GM19328 (cell line): ENCODE measurements around the gene GASK1B.

Experiments
- ATAC-seq: cut with Tn5 transposase; IDR thresholded peaks from one replicate; pipeline ENCODE4 v1.9.1; 2021; ENCODE audit warnings: mild to moderate bottlenecking, moderate library complexity; ENCODE audit not compliant: unreplicated experiment

GASK1B gene

DNA sequence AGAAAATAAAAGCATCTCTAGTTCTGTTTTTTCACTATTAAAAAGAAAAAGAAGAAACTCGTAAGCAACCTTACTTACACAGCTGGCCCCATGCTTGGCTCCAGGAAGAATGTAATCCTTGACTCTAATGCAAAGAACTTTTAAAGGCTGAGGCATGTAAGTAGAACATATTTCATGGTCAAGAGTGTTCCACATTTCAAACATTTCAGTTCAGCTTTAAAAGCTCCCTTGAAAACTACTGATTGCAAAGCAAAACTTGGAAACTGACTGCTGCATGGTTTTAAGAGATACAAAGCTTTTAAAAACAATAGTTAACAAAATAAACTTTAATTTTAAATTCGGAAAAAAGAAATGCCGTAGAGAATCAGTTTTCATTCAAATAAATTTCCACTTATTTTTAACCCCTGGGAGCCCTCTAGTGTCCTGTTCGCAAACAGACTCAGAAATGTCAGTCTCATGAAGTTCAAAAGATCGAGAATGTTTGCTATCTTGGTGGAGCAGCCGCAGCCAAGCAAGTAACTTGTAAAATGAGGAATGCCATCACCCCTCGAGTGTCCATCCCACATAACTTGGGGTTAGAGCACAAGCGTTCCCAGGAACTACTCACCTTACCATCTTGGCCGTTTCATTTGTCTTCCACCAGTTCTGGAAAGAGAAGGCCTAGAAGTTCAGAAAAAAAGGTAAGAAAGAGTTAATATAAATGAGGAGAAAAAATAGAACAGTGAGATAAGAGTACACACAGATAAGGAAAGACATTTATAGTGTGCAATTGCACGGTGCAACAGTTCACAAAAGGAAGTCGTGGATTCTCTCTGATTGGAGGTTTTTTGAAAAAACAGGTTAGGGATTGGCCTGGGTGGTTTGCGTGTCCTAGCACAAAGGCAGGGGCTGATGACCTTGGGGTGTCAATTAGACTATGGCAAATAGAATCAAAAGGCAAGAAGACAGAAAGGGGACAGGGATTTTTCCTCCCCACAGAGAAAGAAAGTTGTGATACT, at the start of gene GASK1B:
GASK1B (minus strand) TSS at position 765 of the 998 bp plus-strand sequence. CDS start 1,650 bp downstream, outside the sequence.
- ATAC-seq: no peak

DNA sequence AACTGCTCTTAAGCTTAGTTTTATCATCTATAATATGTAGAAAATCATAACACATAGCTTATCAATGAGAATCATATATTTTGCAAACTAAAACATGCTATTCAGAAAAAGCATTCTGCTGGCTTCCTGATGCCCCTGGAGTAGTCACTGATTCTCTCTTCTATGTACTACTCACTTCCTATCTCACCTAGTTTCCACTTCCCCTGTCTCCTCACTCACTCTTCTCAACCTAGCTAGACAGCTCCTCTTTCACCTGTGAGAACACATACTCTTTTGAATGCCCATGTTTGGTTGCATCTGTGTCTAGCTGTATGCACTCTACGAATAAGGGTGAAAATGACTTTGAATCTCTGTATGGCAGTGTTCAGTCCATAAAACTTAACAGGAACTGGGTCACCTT, 46.8 kb upstream of the GASK1B start:
- no peak for ATAC-seq

GRCh38 chr4:158217763-158218162, 44.9 kb upstream of the GASK1B start:
- ATAC-seq: no peak

DNA sequence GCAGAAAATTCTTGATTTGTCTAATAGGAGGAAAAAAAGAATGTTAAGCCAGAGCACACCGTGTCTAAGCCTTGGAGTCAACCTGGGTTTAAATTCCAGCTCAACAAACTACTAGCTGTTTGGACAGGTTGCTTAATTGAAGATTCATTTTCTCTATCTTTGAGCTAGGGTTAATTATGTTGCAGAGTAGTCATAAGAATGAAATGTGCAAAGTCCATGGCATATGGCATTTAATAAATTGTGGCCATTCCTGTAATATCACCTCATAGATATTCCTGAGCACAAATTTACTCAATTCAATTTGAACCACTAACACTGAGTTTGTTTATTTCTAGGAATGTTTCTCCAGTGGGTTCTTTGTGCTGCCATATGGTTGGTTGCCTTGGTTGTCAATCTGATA, 42.0 kb upstream of the GASK1B start:
- no peak for ATAC-seq

DNA sequence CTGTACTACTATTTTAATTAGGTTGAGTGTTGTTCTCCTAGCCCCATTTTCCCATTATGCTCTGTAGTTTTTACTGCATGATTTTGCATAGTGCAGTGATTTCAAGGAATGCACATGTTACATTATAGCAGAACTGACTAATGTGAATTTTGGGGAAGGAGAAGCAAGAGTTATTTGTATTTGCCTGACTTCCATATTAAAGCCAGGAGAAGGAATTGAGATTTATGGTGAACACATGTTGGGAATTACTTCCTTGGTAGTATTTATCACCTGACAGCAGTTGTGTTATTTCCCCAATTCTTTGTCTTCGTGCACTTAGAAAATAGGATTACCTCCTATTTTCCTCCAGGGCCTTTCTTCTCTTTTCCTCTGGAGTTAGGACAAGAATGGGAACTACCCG, 40.6 kb upstream of the GASK1B start:
- ATAC-seq: no peak

GRCh38 chr4:158211222-158211621, 38.4 kb upstream of the GASK1B start:
- ATAC-seq: no peak

DNA sequence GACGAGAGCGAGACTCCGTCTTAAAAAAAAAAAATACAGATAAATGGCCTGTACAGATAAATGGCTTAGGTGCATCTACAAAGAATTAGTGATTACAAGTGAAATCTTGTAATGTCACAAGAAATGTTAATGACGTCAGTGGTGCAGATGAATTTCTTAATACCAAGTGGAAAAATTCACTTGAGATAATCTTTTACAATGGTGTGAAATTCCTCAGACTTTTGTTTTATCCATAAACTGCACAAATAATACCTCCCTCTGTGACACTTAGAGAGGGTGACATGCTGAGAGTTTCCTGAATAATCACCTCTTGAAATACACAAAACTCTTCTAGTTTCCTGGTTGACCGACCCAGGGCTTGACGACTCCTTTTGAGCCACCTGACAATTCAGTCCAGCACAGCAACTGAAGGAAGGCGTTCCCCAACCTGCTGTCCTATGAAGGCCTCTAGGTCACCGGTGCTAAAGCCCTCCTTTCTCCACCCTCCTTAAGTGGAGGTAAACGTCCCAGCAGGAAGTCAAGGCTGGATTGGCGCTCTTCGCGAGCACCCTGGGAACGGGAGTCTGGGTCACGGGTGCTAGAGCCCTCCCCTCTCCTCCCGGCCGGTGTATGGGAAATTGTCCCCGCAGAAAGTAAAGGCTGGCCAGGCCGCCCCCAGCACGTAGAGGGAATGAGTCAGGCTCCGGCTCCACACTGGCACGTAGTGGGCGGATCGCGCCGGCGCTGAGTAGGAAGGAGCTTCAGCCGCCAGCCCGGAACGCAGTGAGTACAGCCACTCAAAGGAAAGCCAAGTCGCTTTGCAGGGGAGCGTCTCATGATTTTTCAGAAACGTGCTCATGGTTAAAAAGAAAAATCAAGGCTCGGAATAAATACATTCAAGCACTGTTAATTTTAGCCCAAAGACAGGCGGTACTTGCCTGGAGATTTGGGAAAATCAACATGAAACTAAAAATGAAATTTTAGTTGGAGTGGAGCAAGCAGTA, 37.3 kb upstream of the GASK1B start, which contains the start of gene TMEM144:
TMEM144 (plus strand) TSS at position 662 of the 983 bp plus-strand sequence. CDS start 2,182 bp downstream, outside the sequence.
- ATAC-seq: peak; percentile 93

DNA sequence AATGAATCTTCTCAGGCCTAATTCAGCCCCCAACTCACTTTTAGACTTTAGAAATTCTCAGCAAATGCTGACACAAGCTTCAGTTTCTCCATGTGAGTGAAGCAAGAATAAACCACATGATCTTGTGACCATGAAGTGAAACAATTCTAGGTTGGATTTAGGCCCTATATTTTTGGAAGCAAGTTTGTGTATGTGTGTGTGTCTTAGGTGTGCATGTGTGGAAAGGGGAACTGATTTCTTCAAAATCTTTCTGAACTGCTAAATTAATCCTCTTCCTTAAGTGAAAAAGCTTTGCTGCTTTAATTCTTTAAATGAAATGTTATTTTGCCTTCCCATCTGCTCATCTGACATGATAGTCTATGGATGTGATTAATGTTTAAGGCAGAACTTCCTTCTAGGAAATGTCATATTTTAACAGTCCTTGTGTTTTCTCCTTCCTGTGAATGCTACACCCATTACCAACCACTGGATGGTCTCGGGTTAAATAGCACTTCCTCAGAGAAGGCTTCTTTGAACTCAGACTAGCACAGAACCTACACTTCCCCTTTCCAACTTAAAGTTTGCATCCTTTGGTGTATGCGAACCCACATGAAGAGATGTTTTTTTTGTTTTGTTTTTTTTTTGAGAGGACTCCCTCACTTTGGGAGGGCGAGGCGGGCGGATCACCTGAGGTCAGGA, 36.3 kb upstream of the GASK1B start:
- ATAC-seq: no peak

DNA sequence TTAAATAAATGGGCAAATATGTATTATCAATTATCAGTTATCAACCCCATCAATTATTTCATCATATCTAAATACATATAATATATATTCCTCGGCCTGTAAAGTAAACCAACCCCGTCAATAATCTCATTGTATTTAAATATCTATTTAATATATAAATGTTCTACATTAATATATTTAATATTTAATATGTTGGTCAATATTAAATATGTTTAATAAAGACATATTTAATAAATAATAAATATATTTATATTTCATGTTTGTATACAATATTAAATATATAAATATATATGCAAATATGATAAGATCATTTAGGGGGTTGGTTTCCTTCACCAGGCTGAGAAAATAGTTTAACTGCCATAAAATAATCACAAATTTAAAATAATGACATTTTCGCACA, 31.1 kb upstream of the GASK1B start:
- no peak for ATAC-seq

GRCh38 chr4:158203436-158203835, 30.6 kb upstream of the GASK1B start:
- no peak for ATAC-seq

DNA sequence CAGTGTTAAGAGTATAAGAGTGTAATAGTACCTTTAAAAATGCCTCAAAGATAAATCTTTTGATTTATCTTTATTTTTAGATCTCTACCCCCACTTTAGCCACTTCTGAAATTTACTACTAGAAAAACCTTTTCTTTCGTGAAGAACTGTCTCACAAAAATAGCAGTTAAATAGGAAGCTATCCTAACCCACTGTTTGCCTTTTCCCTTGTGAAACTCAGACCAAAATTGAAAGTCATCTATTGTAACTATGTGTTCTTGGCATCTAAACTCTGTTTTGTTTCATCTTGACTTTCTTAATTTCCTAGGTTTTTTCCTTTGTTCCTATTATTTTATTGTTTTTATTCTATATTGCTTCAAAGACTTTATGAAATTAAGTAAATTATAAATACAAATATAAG, 29.7 kb upstream of the GASK1B start:
- no peak for ATAC-seq

DNA sequence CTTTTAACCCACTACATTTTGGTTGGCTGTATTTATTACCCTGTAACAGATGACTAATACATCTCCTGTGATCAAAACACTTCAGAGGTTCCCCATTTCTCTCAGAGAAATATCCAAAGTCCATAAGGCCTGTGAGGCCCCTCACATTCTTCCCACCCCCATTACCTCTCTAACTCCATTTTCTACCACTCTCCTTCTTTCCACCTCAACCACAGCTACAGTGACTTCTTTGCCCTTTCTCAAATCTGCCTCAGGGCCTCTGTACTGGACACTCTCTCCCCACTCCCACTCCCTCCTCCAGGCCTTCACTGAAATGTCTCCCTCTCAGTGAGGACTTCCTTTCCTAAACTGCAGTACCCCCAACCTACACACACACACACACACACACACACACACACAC, 29.1 kb upstream of the GASK1B start:
- ATAC-seq: no peak

GRCh38 chr4:158201322-158201721, 28.5 kb upstream of the GASK1B start:
- ATAC-seq: no peak

DNA sequence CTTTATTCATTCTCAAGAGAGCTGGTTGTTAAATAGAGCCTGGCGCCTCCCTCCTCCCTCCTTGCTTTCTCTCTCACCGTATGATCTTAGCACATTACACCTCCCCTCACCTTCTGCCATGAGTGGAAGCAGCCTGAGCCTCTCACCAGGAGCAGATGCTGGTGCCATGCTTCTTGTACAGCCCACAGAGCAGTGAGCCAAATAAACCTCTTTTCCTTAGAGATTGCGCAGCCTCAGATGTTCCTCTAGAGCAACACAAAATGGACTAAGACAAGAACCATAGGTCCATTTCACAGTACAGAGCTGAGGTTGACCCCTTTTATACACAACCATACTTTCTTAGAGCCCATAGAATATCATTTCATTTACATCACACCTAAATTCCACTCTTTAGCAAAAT, 27.4 kb upstream of the GASK1B start:
- no peak for ATAC-seq

GRCh38 chr4:158197194-158197776, 24.5 kb upstream of the GASK1B start:
- no peak for ATAC-seq

- no peak for ATAC-seq
Measured at GRCh38 chr4:158195297-158195696, 22.5 kb upstream of the GASK1B start.

- no peak for ATAC-seq
Measured at GRCh38 chr4:158193171-158193749, 20.4 kb upstream of the GASK1B start.

- no peak for ATAC-seq
Measured at GRCh38 chr4:158192439-158193158, 19.8 kb upstream of the GASK1B start.

DNA sequence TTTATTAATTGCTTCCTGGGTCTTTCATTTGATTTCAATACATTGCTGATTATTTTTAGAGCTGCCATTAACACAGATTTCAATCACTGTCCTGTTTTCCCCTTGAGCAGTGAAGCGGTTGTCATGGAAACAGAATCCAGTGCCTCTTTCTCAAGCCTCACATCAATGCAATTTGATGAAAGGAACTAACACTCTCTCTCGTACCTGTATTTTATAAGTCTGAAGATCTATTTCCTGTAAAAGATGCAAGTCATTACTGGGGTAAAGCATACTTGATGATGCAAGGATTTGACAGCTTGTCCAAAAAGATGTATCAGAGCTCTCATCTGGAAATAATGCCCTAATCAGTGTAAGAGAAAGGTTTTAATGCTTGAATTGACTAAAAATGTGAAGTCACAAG, 17.9 kb upstream of the GASK1B start:
- ATAC-seq: no peak
